ENCODE measurements around the gene GRIFIN. TPM values are rescaled to one million over a fixed set of nuclear protein-coding genes. Genes with fewer than 3 reads are reported as not detected.

Gene GRIFIN
- total and polyA plus RNA-seq, 2 donors (not counting 1 experiment from before 2014, with no cell fraction given) = not detected

DNA sequence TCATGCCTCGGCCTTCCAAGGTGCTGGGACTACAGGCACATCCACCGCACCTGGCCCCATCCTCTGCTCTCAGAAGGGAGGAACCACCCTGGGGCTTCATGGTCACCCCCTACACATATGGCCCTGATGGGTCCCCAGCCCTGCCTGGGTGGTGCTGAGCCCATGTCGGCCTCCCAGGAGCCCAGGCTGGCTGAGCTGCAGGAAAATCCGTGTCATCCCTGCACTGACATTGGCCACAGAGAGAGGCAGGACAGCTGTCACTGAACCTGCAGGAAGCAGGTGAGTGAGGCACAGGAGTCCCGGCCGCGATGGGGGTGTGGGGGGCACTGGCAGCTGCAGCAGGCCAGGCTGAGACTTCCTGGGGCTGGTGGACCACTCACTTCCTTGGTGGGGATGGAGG, 8.0 kb downstream of the GRIFIN start:
- no peak overlapping the region for H2AFZ ChIP-seq (ENCODE audit: low read length)
- peaks cover 6% of the 10 kb centered on the region for H3K4me1 ChIP-seq (ENCODE audit: control insufficient read depth, extremely low read depth, insufficient read depth, low read length)
- H3K4me2 ChIP-seq (ENCODE audit: extremely low read depth, insufficient read depth, low read length) = no peak overlapping the region
- H4K20me1 ChIP-seq (ENCODE audit: control insufficient read depth, extremely low read depth, insufficient read depth, low read length) = no peaks in the 10 kb centered on the region
- no peak overlapping the region for H3K27ac ChIP-seq (ENCODE audit: insufficient read depth, low read length)
- no peak for DNase-seq (ENCODE audit: low read depth in 2 of 2)
- H3K4me3 ChIP-seq (replicated peaks in 1 of 4; ENCODE audit: control extremely low read depth in 1 of 4, insufficient read depth in 1 of 4, low read depth in 3 of 4, low read length in 4 of 4) = no peak overlapping the region
- no peaks in the 10 kb centered on the region for H3K36me3 ChIP-seq (ENCODE audit: control insufficient read depth, insufficient read depth, low read length)
- no peaks in the 10 kb centered on the region for H3K9me3 ChIP-seq (ENCODE audit: control insufficient read depth, insufficient read depth, low read depth, low read length)
- no peaks in the 10 kb centered on the region for H3K79me2 ChIP-seq (ENCODE audit: control insufficient read depth, insufficient read depth, low read length)
- H3K9ac ChIP-seq (ENCODE audit: insufficient read depth, low read length) = no peak overlapping the region
- H3K27me3 ChIP-seq (ENCODE audit: control insufficient read depth, insufficient read depth, low read length) = no peaks in the 10 kb centered on the region
- TF ChIP-seq, protein P1, sequence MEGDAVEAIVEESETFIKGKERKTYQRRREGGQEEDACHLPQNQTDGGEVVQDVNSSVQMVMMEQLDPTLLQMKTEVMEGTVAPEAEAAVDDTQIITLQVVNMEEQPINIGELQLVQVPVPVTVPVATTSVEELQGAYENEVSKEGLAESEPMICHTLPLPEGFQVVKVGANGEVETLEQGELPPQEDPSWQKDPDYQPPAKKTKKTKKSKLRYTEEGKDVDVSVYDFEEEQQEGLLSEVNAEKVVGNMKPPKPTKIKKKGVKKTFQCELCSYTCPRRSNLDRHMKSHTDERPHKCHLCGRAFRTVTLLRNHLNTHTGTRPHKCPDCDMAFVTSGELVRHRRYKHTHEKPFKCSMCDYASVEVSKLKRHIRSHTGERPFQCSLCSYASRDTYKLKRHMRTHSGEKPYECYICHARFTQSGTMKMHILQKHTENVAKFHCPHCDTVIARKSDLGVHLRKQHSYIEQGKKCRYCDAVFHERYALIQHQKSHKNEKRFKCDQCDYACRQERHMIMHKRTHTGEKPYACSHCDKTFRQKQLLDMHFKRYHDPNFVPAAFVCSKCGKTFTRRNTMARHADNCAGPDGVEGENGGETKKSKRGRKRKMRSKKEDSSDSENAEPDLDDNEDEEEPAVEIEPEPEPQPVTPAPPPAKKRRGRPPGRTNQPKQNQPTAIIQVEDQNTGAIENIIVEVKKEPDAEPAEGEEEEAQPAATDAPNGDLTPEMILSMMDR (conservative IDR thresholded peaks at IDR 0.05 in 1 of 2, IDR thresholded peaks at IDR 0.05 in 1 of 2; ENCODE audit: low read depth in 1 of 2, low read length in 2 of 2) = no peak

DNA sequence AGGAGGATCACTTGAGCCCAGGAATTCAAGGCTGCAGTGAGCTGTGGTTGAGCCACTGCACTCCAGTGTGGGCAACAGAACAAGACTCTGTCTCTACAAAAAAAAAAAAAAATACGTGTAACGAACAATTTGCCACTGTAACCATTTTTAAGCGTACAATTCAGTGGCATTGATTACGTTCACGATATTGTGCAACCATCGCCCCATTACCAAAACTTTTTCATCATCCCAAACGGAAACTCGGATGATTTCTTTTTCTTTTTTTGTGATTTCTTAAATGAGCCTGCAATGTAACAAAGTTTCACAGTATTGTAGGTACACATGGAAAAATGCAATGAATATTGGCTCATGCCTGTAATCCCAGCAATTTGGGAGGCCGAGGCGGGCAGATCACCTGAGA, 9.5 kb downstream of the GRIFIN start:
- Histone ChIP-seq H3K9ac (ENCODE audit: insufficient read depth, low read length) (no peak overlapping the region), H3K79me2 (ENCODE audit: control insufficient read depth, insufficient read depth, low read length) (no peaks in the 10 kb centered on the region), H3K4me2 (ENCODE audit: extremely low read depth, insufficient read depth, low read length) (no peak overlapping the region)

DNA sequence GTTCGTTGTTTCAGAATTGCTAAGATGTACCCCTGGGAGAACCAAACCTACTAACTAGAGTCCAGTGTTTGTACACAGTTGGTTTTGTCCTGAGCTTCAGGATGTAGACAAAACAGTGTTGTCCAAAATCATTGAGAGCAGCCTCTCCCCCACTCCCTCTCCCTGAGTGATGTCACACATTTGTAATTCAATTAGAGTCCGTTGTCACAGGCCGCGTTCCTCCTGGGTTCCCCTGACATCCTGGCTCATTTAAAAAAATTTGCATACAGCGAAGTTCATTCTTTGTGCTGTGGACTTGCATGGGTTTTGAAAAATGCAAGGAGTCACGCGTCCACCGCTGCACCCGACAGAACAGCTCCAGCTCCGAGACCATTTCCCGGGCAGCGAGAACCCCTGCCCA, 10.3 kb downstream of the GRIFIN start:
- no peak overlapping the region for H3K9ac ChIP-seq (ENCODE audit: insufficient read depth, low read length)
- no peaks in the 10 kb centered on the region for H3K27me3 ChIP-seq (ENCODE audit: control insufficient read depth, insufficient read depth, low read length)
- no peaks in the 10 kb centered on the region for H4K20me1 ChIP-seq (ENCODE audit: control insufficient read depth, extremely low read depth, insufficient read depth, low read length)
- H3K9me3 ChIP-seq (ENCODE audit: control insufficient read depth, insufficient read depth, low read depth, low read length) = no peaks in the 10 kb centered on the region
- H3K79me2 ChIP-seq (ENCODE audit: control insufficient read depth, insufficient read depth, low read length) = no peaks in the 10 kb centered on the region
- TF ChIP-seq, protein P1 (conservative IDR thresholded peaks at IDR 0.05 in 1 of 2, IDR thresholded peaks at IDR 0.05 in 1 of 2; ENCODE audit: low read depth in 1 of 2, low read length in 2 of 2) = no peak
- no peak for TF ChIP-seq EZH2 (IDR thresholded peaks at IDR 0.05; ENCODE audit: low read length, missing control alignments)
- no peak overlapping the region for H3K4me2 ChIP-seq (ENCODE audit: extremely low read depth, insufficient read depth, low read length)
- no peak overlapping the region for H3K4me3 ChIP-seq (replicated peaks in 1 of 4; ENCODE audit: control extremely low read depth in 1 of 4, insufficient read depth in 1 of 4, low read depth in 3 of 4, low read length in 4 of 4)
- no peaks in the 10 kb centered on the region for H3K36me3 ChIP-seq (ENCODE audit: control insufficient read depth, insufficient read depth, low read length)
- H2AFZ ChIP-seq (ENCODE audit: low read length) = no peak overlapping the region
- no peak for DNase-seq (ENCODE audit: low read depth in 2 of 2)
- H3K4me1 ChIP-seq (ENCODE audit: control insufficient read depth, extremely low read depth, insufficient read depth, low read length) = peaks cover under 1% of the 10 kb centered on the region
- no peak overlapping the region for H3K27ac ChIP-seq (ENCODE audit: insufficient read depth, low read length)

More for the DNA sequence above, 9.5 kb downstream of the GRIFIN start:
- no peaks in the 10 kb centered on the region for H3K9me3 ChIP-seq (ENCODE audit: control insufficient read depth, insufficient read depth, low read depth, low read length)
- H3K27ac ChIP-seq (ENCODE audit: insufficient read depth, low read length) = no peak overlapping the region
- H4K20me1 ChIP-seq (ENCODE audit: control insufficient read depth, extremely low read depth, insufficient read depth, low read length) = no peaks in the 10 kb centered on the region
- no peak overlapping the region for H2AFZ ChIP-seq (ENCODE audit: low read length)
- DNase-seq (ENCODE audit: low read depth in 2 of 2) = no peak
- no peak overlapping the region for H3K4me3 ChIP-seq (replicated peaks in 1 of 4; ENCODE audit: control extremely low read depth in 1 of 4, insufficient read depth in 1 of 4, low read depth in 3 of 4, low read length in 4 of 4)
- TF ChIP-seq, protein P1 (conservative IDR thresholded peaks at IDR 0.05 in 1 of 2, IDR thresholded peaks at IDR 0.05 in 1 of 2; ENCODE audit: low read depth in 1 of 2, low read length in 2 of 2) = no peak
- TF ChIP-seq EZH2 (IDR thresholded peaks at IDR 0.05; ENCODE audit: low read length, missing control alignments) = no peak
- H3K27me3 ChIP-seq (ENCODE audit: control insufficient read depth, insufficient read depth, low read length) = no peaks in the 10 kb centered on the region
- H3K36me3 ChIP-seq (ENCODE audit: control insufficient read depth, insufficient read depth, low read length) = no peaks in the 10 kb centered on the region
- H3K4me1 ChIP-seq (ENCODE audit: control insufficient read depth, extremely low read depth, insufficient read depth, low read length) = peaks cover 6% of the 10 kb centered on the region

Data from fibroblast of lung (primary cell).